Skeletal muscle tissue (tissue), 4 donors: ENCODE results near the gene CRHR2. TPM values are rescaled to one million over a fixed set of nuclear protein-coding genes. Genes with fewer than 3 reads are reported as not detected.

ENCODE experiments used
- H3K27ac ChIP-seq: one replicate; pipeline ENCODE4 v1.7.0; 2013; ENCODE audit warnings: mild to moderate bottlenecking, low read depth, low read length, inconsistent platforms
- H3K27me3 ChIP-seq, 3 donors: one replicate each; pipeline ENCODE4 v1.7.0; 2013; ENCODE audit warnings: low read length in 3 of 3; ENCODE audit not compliant: control insufficient read depth in 3 of 3, insufficient read depth in 3 of 3
- H3K36me3 ChIP-seq, 3 donors: one replicate each; pipeline ENCODE4 v1.7.0; 2013; ENCODE audit warnings: low read length in 3 of 3; ENCODE audit not compliant: control insufficient read depth in 3 of 3, insufficient read depth in 3 of 3
- H3K4me1 ChIP-seq, 3 donors: one replicate each; pipeline ENCODE4 v1.7.0; 2013; ENCODE audit warnings: low read length in 3 of 3, mild to moderate bottlenecking in 3 of 3; ENCODE audit not compliant: control insufficient read depth in 3 of 3, insufficient read depth in 3 of 3
- H3K4me3 ChIP-seq, 3 donors: one replicate each; pipeline ENCODE4 v1.7.0; 2013; ENCODE audit warnings: low read length in 3 of 3
- H3K9ac ChIP-seq, 3 donors: one replicate each; pipeline ENCODE4 v1.7.0; 2013; ENCODE audit warnings: low read length in 3 of 3, mild to moderate bottlenecking in 3 of 3, moderate library complexity in 2 of 3, low read depth in 1 of 3
- H3K9me3 ChIP-seq, 3 donors: one replicate each; pipeline ENCODE4 v1.7.0; 2013; ENCODE audit warnings: low read length in 3 of 3; ENCODE audit not compliant: control insufficient read depth in 3 of 3
- total RNA-seq: library from RNA; depleted of rRNA; stranded (reverse); fragments of >200 nt; gene quantifications from one replicate; pipeline ENCODE4 v1.2.3, GENCODE V29; 2014
- donor health status: Osteomylitis.

The CRHR2 gene
- total RNA-seq, 1 donor from 2014 or later = under 0.01 TPM

DNA sequence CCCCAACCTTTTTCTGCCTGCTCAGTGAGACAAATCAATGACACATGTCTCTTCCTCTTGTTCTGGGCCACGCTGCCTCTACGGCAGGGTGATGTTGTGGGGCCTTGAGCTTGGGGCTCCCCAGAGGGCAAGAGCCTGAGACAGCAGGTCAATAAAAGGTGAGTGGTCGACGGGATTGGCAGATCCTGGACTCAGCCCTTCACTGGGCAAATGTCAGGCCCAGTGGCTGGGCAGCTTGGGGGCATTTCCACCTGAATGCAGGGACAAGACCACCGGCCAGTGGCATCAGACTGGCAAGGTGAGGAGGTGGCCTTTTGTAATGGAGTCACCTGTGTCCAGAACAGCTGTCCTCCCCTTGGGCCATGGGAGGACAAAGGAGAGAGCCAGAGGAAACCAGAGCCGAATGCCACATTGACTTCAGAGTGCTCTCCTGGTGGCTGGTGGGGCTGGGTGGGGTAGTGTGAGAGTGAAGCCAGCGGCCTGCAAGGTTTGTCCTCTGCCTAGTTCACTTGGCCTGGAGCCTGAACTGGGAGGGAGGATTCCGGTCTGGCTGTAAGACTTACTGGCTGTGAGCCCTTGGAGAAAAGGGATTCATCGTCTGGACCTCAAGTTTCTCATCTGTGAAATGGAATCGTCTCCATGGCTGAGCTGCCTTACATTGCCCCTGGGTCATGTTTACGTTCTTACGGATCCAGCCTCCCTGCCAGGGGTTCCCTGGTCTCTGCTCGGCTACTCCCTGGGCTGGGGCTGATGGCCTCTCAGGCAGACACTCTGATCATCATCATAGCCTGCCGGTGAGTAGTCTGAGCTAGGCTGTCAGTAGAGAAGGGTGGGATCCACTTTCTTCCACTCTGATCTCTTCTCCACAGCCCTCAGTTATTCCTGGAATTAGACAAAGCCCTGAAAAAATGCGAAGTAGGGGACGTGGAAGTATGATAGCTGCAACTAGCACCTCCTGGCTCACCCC, 25.4 kb upstream of the CRHR2 start:
- H3K27ac ChIP-seq = peak overlapping the region; percentile 52
- H3K4me1 ChIP-seq = peaks cover 29 to 33% (median 33%) of the 10 kb centered on the region in 3 donors
- H3K36me3 ChIP-seq = no peaks in the 10 kb centered on the region
- H3K9me3 ChIP-seq = no peaks in the 10 kb centered on the region
- H3K9ac ChIP-seq = peak overlapping the region in 2 of 3 donors; percentile 50 to 51
- no peaks in the 10 kb centered on the region for H3K27me3 ChIP-seq
- H3K4me3 ChIP-seq = no peak overlapping the region

GRCh38 chr7:30706908-30707307, 24.7 kb upstream of the CRHR2 start:
- Histone ChIP-seq H3K27me3 (no peaks in the 10 kb centered on the region), H3K9ac (peak overlapping the region in 2 of 3 donors; percentile 50 to 51), H3K4me1 (peaks cover 29 to 33% (median 33%) of the 10 kb centered on the region in 3 donors), H3K9me3 (no peaks in the 10 kb centered on the region), H3K4me3 (no peak overlapping the region), H3K36me3 (no peaks in the 10 kb centered on the region), H3K27ac (no peak overlapping the region)

DNA sequence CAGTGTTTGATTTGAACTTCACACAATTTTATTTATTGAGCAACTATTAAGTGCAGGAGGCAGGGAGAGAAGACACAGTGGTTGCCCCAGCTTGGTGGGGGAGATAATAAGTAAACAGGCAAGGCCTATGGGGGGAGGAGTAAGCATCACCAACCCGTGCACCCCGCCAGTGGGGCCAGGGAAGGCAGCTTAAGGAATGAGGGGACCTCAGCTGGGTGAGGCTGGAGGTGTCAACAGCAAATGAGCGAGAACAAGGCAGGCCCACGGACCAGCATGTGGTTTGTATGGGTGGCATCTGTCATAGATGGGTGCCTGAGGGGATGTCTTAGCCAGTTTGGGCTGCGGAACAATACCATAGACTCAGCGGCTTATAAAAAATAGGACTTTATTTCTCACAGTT, 24.1 kb upstream of the CRHR2 start:
- Histone ChIP-seq H3K4me1 (peaks cover 29 to 33% (median 33%) of the 10 kb centered on the region in 3 donors), H3K9ac (no peak overlapping the region), H3K27ac (no peak overlapping the region)

DNA sequence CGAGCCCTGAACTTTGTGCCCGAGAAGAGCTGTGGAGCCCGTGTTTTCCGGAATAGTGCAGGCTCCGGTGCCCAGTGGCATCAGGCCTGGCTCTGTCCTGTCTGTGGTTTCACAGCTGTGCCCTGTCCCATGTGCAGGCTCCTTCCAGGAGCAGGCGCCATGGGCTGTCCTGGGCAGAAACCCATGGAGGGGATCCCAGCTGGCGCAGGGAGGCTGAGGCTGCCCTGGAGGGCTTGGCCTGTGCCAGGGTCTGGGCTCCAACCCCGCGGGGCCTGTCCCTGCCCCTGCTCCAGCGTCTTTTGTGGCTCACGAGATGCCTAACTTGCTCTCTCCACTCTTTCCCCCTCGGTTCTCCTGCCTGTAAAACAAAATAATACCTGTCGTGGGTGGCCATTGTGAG, 23.3 kb upstream of the CRHR2 start:
- no peaks in the 10 kb centered on the region for H3K9me3 ChIP-seq
- H3K27me3 ChIP-seq = no peaks in the 10 kb centered on the region
- no peaks in the 10 kb centered on the region for H3K36me3 ChIP-seq
- peak overlapping the region; percentile 43 to 57 (median 51) for H3K9ac ChIP-seq
- peak overlapping the region; percentile 64 for H3K27ac ChIP-seq
- H3K4me3 ChIP-seq = no peak overlapping the region
- peaks cover 33 to 40% (median 38%) of the 10 kb centered on the region in 3 donors for H3K4me1 ChIP-seq

More for the DNA sequence above, 24.1 kb upstream of the CRHR2 start:
- Histone ChIP-seq H3K4me3 (no peak overlapping the region), H3K36me3 (no peaks in the 10 kb centered on the region), H3K9me3 (no peaks in the 10 kb centered on the region), H3K27me3 (no peaks in the 10 kb centered on the region)

GRCh38 chr7:30705008-30705407, 22.8 kb upstream of the CRHR2 start:
- Histone ChIP-seq H3K27ac (peak overlapping the region; percentile 64), H3K4me1 (peaks cover 37 to 45% (median 43%) of the 10 kb centered on the region in 3 donors), H3K27me3 (no peaks in the 10 kb centered on the region), H3K4me3 (no peak overlapping the region), H3K9ac (peak overlapping the region in 1 of 3 donors; percentile 51), H3K9me3 (no peaks in the 10 kb centered on the region), H3K36me3 (no peaks in the 10 kb centered on the region)

- Histone ChIP-seq H3K9ac (no peak overlapping the region), H3K9me3 (no peaks in the 10 kb centered on the region), H3K4me1 (peaks cover 42 to 53% (median 51%) of the 10 kb centered on the region in 3 donors), H3K36me3 (no peaks in the 10 kb centered on the region), H3K27ac (no peak overlapping the region), H3K27me3 (no peaks in the 10 kb centered on the region), H3K4me3 (no peak overlapping the region)
These were observed 21.5 kb upstream of the CRHR2 start for GRCh38 chr7:30703756-30704155.

DNA sequence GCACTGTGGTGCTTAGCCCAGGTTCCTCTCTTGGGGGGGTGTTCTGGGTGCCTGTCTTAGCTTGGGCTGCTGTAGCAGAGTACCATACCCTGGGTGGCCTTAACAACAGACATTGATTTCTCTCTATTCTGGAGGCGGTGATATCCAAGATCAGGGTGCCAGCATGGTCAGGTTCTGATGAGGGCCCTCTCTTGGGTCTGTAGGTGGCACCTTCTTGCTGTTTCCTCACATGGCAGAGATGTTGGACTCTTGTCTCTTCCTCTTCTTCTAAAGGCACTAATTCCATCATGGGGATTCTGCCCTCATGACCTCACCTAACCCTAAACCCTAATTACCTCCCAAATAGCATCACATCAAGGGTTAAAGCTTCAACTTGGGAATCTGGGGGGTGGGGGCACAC, 19.9 kb upstream of the CRHR2 start:
- H3K27me3 ChIP-seq = no peaks in the 10 kb centered on the region
- H3K4me1 ChIP-seq = peaks cover 30 to 50% (median 41%) of the 10 kb centered on the region in 3 donors
- no peak overlapping the region for H3K27ac ChIP-seq
- no peaks in the 10 kb centered on the region for H3K9me3 ChIP-seq
- H3K4me3 ChIP-seq = no peak overlapping the region
- H3K36me3 ChIP-seq = no peaks in the 10 kb centered on the region
- no peak overlapping the region for H3K9ac ChIP-seq

DNA sequence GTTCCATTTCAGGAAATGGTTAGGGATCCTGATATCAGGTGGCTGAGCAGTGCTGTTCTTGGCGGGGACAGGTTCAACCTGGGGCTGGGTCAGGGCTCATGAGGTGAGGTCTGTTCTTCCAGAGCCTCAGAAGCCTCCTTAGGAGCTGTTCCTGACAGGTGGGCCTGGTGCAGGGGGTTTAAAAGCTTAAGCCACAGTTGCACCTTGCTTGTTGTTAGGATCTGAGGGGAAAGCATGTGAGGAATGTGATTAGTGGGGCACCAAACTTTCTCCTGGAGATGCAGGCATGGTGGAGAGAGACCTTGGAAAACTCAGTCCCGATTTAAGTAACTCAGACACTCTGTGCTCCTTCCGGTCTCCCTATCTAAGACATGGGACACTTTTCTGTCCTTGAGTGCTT, 18.7 kb upstream of the CRHR2 start:
- Histone ChIP-seq H3K9ac (no peak overlapping the region), H3K36me3 (no peaks in the 10 kb centered on the region), H3K27ac (no peak overlapping the region), H3K27me3 (no peaks in the 10 kb centered on the region), H3K9me3 (no peaks in the 10 kb centered on the region), H3K4me1 (peaks cover 24 to 48% (median 34%) of the 10 kb centered on the region in 3 donors), H3K4me3 (no peak overlapping the region)

- Histone ChIP-seq H3K4me3 (peak overlapping the region; percentile 0 to 47 (median 22)), H3K27ac (no peak overlapping the region), H3K9me3 (no peaks in the 10 kb centered on the region), H3K27me3 (no peaks in the 10 kb centered on the region), H3K36me3 (no peaks in the 10 kb centered on the region), H3K9ac (peak overlapping the region; percentile 1 to 50 (median 12)), H3K4me1 (peaks cover 15 to 44% (median 30%) of the 10 kb centered on the region in 3 donors)
These were observed 17.6 kb upstream of the CRHR2 start for GRCh38 chr7:30699706-30700495.
